Gastroesophageal sphincter (tissue), 4 donors: ENCODE results near the gene CCL4. TPM values are rescaled to one million over a fixed set of nuclear protein-coding genes. Genes with fewer than 3 reads are reported as not detected.

Experiments
- ATAC-seq: fragments of 150-250 bp; one replicate; pipeline ENCODE4 v1.9.1; 2016; ENCODE audit warnings: mild to moderate bottlenecking, moderate library complexity
- H3K27ac ChIP-seq, 4 donors: fragments of 200-600 bp; sonication (generic) in 3 of 4; 1 replicate in 3 of 4; 2 replicates in 1 of 4; pipeline ENCODE4 v1.5.1; 2016 to 2019
- H3K27me3 ChIP-seq: fragments of 200-600 bp; sonication (generic); one replicate; pipeline ENCODE4 v1.5.1; 2019
- H3K36me3 ChIP-seq, 2 donors: fragments of 200-600 bp; sonication (generic); one replicate each; pipeline ENCODE4 v1.5.1; 2019; ENCODE audit warnings: control low read depth in 1 of 2
- H3K4me1 ChIP-seq, 3 donors: fragments of 200-600 bp; sonication (generic); 1 replicate in 2 of 3; 2 replicates in 1 of 3; pipeline ENCODE4 v1.5.1; 2016 to 2019; ENCODE audit warnings: control low read depth in 2 of 3
- H3K4me3 ChIP-seq, 2 donors: fragments of 200-600 bp; sonication (generic); one replicate each; pipeline ENCODE4 v1.5.1; 2019; ENCODE audit warnings: mild to moderate bottlenecking in 1 of 2, moderate library complexity in 1 of 2
- H3K9me3 ChIP-seq, 3 donors: fragments of 200-600 bp; sonication (generic); one replicate each; pipeline ENCODE4 v1.5.1; 2017 to 2019; ENCODE audit warnings: control low read depth in 2 of 3
- EP300 ChIP-seq: sonication (generic); formaldehyde crosslinking; IDR thresholded peaks from one replicate; pipeline ENCODE4 v1.6.1; 2017; ENCODE audit warnings: antibody characterized with exemption, mild to moderate bottlenecking
- POLR2A ChIP-seq, 2 donors: fragments of 450-650 bp; IDR thresholded peaks; one replicate each; pipeline ENCODE4 v1.6.1; 2017; ENCODE audit warnings: antibody characterized with exemption in 2 of 2, mild to moderate bottlenecking in 2 of 2, moderate library complexity in 1 of 2
- POLR2AphosphoS5 ChIP-seq: sonication (generic); formaldehyde crosslinking; IDR thresholded peaks from one replicate; pipeline ENCODE4 v1.6.1; 2017; ENCODE audit warnings: antibody characterized with exemption
- WGBS, 2 donors: methylation state at CpG; one replicate each; pipeline ENCODE4 v1.1.5; 2018; ENCODE audit warnings: low coverage in 1 of 2; 5-methylcytosine and 5-hydroxymethylcytosine counted together
- total RNA-seq, 4 donors: library from RNA; depleted of rRNA; stranded (reverse); fragments of >200 nt; gene quantifications; one replicate each; pipeline ENCODE4 v1.1.0, GENCODE V29; 2016
- TF ChIP-seq, protein P1 (sequence below), 4 experiments: fragments of 200-600 bp in 2 of 4; fragments of 450-650 bp in 2 of 4; sonication (generic) in 1 of 4; IDR thresholded peaks; one replicate each; pipeline ENCODE4 v1.5.1; 2017 to 2019; ENCODE audit warnings: antibody characterized with exemption in 4 of 4, mild to moderate bottlenecking in 2 of 4, moderate library complexity in 2 of 4

The CCL4 gene
- total RNA-seq, 4 donors from 2014 or later = 1.4 to 4.7 TPM; not detected in 2

DNA sequence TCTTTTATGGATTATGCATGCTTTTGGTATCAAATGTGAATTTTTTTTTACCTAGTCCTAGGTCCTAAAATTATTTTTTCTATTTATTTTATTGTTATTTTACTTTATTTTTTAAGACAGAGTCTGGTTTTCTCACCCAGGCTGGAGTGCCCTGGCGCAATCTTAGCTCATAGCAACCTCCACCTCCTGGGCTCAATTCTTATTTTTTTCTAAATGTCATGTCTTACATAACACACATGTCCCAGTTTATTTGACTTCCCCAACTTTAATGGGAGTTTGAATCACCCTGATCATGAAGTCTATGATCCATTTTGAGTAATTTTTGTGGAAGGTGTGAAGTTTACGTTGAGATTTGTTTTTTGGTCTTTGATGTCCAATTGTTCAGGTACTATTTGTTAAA is 42.8 kb upstream of the CCL4 start:
- no peak for ATAC-seq
- Histone ChIP-seq H3K27ac (no peak overlapping the region), H3K27me3 (no peaks in the 10 kb centered on the region), H3K4me3 (no peak overlapping the region), H3K9me3 (no peaks in the 10 kb centered on the region), H3K36me3 (no peaks in the 10 kb centered on the region), H3K4me1 (no peaks in the 10 kb centered on the region)
- WGBS, 2 donors = 59 to 79% methylated on average over 2 of the region's 2 CpGs
- TF ChIP-seq, protein P1, sequence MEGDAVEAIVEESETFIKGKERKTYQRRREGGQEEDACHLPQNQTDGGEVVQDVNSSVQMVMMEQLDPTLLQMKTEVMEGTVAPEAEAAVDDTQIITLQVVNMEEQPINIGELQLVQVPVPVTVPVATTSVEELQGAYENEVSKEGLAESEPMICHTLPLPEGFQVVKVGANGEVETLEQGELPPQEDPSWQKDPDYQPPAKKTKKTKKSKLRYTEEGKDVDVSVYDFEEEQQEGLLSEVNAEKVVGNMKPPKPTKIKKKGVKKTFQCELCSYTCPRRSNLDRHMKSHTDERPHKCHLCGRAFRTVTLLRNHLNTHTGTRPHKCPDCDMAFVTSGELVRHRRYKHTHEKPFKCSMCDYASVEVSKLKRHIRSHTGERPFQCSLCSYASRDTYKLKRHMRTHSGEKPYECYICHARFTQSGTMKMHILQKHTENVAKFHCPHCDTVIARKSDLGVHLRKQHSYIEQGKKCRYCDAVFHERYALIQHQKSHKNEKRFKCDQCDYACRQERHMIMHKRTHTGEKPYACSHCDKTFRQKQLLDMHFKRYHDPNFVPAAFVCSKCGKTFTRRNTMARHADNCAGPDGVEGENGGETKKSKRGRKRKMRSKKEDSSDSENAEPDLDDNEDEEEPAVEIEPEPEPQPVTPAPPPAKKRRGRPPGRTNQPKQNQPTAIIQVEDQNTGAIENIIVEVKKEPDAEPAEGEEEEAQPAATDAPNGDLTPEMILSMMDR (IDR thresholded peaks at IDR 0.05) = no peak
- TF ChIP-seq POLR2AphosphoS5 = no peak
- no peak for TF ChIP-seq POLR2A (IDR thresholded peaks at IDR 0.05)
- TF ChIP-seq EP300 = no peak

DNA sequence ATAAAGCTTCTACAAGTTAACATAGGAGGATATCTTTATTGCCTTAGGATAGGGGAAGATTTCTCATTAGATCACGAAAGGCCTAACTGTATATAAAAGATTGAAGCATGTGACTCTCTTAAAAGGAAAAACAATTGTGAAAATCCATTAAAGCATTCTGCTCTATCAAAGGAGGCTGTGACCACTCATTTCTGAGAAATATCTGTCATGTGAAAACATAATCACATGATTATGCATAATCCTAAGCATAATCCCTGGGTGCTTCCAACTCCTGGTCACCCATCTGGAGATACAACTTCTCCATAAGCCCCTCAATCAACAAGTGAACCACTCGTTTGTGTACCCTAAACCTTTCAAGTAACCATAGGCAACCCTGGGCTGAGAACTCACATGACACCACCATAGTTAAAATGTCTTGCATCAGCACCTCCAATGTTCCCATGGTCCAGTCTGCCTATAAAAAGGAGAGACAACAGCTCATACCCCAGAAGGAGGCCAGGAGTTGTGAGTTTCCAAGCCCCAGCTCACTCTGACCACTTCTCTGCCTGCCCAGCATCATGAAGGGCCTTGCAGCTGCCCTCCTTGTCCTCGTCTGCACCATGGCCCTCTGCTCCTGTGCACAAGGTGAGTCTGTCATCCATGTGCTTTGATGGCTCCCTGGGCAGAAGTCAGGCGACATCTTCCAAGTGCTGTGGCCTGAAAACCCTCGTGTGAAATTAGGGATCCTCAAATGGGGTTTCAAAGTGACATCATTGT is 39.7 kb upstream of the CCL4 start, which contains the start of gene CCL18:
Gene CCL18, plus strand, starts transcription at position 487 of the 756 bp plus-strand sequence. Its CDS starts 71 bp downstream, at position 558.
- no peak within 1 kb of the TSS for H3K27ac ChIP-seq
- H3K4me1 ChIP-seq = no peaks in the 10 kb centered on the region
- H3K4me3 ChIP-seq = no peak within 1 kb of the TSS
- no peaks in the 10 kb centered on the region for H3K36me3 ChIP-seq
- ATAC-seq = no peak
- WGBS, 2 donors = 46 to 81% methylated on average over 3 to 4 of the region's 5 CpGs
- TF ChIP-seq, protein P1 (IDR thresholded peaks at IDR 0.05) = no peak
- no peak for TF ChIP-seq EP300
- TF ChIP-seq POLR2AphosphoS5 = no peak
- TF ChIP-seq POLR2A (IDR thresholded peaks at IDR 0.05) = no peak
- H3K27me3 ChIP-seq = peaks cover 7% of the 10 kb centered on the region
- no peaks in the 10 kb centered on the region for H3K9me3 ChIP-seq

DNA sequence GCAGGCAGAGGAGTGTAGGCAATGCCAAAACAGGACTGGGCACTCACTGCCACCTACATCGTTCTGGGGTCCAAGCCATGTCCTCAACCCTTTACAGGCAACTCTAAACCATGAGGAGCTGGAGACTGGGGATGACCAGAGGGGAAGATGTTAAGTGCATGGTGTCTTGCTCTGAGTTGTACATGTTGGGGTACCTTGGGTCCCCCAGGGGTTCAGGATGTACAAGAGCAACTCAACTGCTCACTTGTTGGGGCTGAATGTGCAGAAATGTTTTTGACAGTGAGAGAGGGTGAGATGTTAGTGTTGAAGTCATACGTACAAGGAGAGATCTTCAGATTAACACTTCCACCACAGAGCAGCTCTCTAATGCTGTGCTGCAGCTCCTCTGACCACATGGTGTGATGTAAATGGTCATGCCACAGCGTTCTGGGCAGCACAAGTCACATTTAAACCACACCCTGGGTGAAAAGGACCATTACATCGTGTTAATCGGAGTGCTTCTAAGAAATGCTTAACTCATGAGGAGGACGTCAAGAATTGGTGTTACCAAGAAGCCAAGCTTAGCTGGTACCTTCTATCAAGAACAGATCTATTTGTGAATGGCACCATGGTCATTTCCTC is 37.2 kb upstream of the CCL4 start:
- Histone ChIP-seq H3K9me3 (no peaks in the 10 kb centered on the region), H3K36me3 (no peaks in the 10 kb centered on the region), H3K27ac (no peak overlapping the region), H3K4me3 (no peak overlapping the region), H3K27me3 (peaks cover 7% of the 10 kb centered on the region), H3K4me1 (no peaks in the 10 kb centered on the region)
- WGBS, 2 donors = 68 to 70% methylated on average over 4 to 6 of the region's 6 CpGs
- peak; percentile 34 for ATAC-seq
- no peak for TF ChIP-seq POLR2A (IDR thresholded peaks at IDR 0.05)
- TF ChIP-seq, protein P1 (IDR thresholded peaks at IDR 0.05) = no peak
- TF ChIP-seq EP300 = no peak
- no peak for TF ChIP-seq POLR2AphosphoS5

DNA sequence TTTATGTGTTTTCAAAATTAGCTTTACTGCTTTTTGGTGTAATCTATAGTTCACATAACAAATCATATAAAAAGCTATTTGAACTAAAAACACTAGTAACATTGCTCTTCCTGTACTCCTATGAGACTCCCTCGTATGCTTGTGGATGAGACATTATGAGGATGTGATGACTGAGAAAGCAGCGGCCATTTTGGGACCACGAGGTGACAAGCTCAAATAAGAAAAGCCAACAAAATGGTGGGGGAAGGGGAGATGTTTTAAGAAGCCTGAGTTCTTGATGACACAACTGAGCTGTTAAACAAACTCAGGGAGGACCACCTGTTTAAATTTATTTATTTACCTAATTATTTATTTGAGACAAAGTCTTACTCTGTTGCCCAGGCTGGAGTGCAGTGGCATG is 35.1 kb upstream of the CCL4 start:
- Histone ChIP-seq H3K4me1 (no peaks in the 10 kb centered on the region), H3K4me3 (no peak overlapping the region), H3K27ac (no peak overlapping the region), H3K9me3 (no peaks in the 10 kb centered on the region), H3K36me3 (no peaks in the 10 kb centered on the region), H3K27me3 (peaks cover 7% of the 10 kb centered on the region)
- 61 to 75% methylated on average over 3 of the region's 3 CpGs for WGBS, 2 donors
- no peak for ATAC-seq
- TF ChIP-seq POLR2A (IDR thresholded peaks at IDR 0.05) (no peak), POLR2AphosphoS5 (no peak), EP300 (no peak)
- TF ChIP-seq, protein P1 (IDR thresholded peaks at IDR 0.05) = no peak

DNA sequence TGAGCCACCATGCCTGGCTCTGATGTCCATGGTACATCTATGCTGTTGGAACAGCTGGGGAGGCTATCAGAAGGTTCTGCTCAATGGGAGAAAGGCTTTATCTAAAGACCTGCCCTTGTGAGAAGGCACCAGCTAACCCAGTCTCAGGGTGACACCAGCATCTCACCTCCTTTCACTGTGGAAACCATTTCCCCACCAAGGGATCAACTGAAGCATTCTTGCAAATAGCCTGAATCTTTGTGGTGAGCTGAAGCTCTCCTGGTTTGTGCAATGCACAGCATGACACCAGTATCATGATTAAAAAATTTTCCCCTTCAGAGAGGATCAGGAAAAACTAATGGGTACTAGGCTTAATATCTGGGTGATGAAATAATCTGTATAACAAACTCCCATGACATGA is 34.5 kb upstream of the CCL4 start:
- Histone ChIP-seq H3K36me3 (no peaks in the 10 kb centered on the region), H3K4me1 (no peaks in the 10 kb centered on the region), H3K27me3 (peaks cover 7% of the 10 kb centered on the region), H3K9me3 (no peaks in the 10 kb centered on the region), H3K4me3 (no peak overlapping the region), H3K27ac (no peak overlapping the region)
- TF ChIP-seq POLR2A (IDR thresholded peaks at IDR 0.05) (no peak), EP300 (no peak), POLR2AphosphoS5 (no peak)
- TF ChIP-seq, protein P1 (IDR thresholded peaks at IDR 0.05) = no peak
- ATAC-seq = no peak
